Liver (tissue), 9 donors: ENCODE measurements around the gene F12. TPM values are rescaled to one million over a fixed set of nuclear protein-coding genes. Genes with fewer than 3 reads are reported as not detected.

Experiments
- DNase-seq: peaks from one replicate; pipeline ENCODE4 v3.0.0-alpha.2; 2017; ENCODE audit warnings: low spot score
- H3K27ac ChIP-seq, 2 donors: one replicate each; pipeline ENCODE4 v1.7.0; 2013; ENCODE audit warnings: inconsistent platforms in 2 of 2, low read length in 2 of 2, control low read depth in 1 of 2, low read depth in 1 of 2, mild to moderate bottlenecking in 1 of 2
- H3K27me3 ChIP-seq, 4 donors: one replicate each; pipeline versions ENCODE4 v1.6.1 to v1.7.0; 2013; ENCODE audit warnings: low read length in 3 of 4, inconsistent platforms in 1 of 4, mild to moderate bottlenecking in 1 of 4, moderate library complexity in 1 of 4; ENCODE audit not compliant: control insufficient read depth in 4 of 4, insufficient read depth in 4 of 4
- H3K36me3 ChIP-seq, 4 donors: one replicate each; pipeline versions ENCODE4 v1.6.1 to v1.7.0; 2013; ENCODE audit warnings: low read length in 3 of 4, mild to moderate bottlenecking in 3 of 4, low read depth in 1 of 4, moderate library complexity in 1 of 4; ENCODE audit not compliant: control insufficient read depth in 4 of 4, insufficient read depth in 3 of 4
- H3K4me1 ChIP-seq, 4 donors: one replicate each; pipeline versions ENCODE4 v1.6.1 to v1.7.0; 2013; ENCODE audit warnings: low read length in 3 of 4, mild to moderate bottlenecking in 3 of 4, moderate library complexity in 1 of 4; ENCODE audit not compliant: control insufficient read depth in 4 of 4, insufficient read depth in 4 of 4
- H3K4me3 ChIP-seq, 3 donors: one replicate each; pipeline versions ENCODE4 v1.6.1 to v1.7.0; 2013; ENCODE audit warnings: low read length in 3 of 3, control low read depth in 1 of 3, low read depth in 1 of 3, mild to moderate bottlenecking in 1 of 3
- H3K9ac ChIP-seq, 2 donors: one replicate each; pipeline ENCODE4 v1.7.0; 2013; ENCODE audit warnings: low read length in 2 of 2, mild to moderate bottlenecking in 2 of 2, moderate library complexity in 2 of 2, control low read depth in 1 of 2, low read depth in 1 of 2
- H3K9me3 ChIP-seq, 4 donors: one replicate each; pipeline versions ENCODE4 v1.6.1 to v1.7.0; 2013; ENCODE audit warnings: low read length in 3 of 4; ENCODE audit not compliant: control insufficient read depth in 4 of 4
- ATF3 ChIP-seq: IDR thresholded peaks from 2 replicates; pipeline ENCODE4 v1.6.1; 2016; ENCODE audit warnings: antibody characterized with exemption
- CTCF ChIP-seq: fragments of 150-350 bp; IDR thresholded peaks from 2 replicates; pipeline ENCODE4 v1.5.1; 2017; ENCODE audit warnings: improper control_type of control experiment, low read depth, low read length; ENCODE audit not compliant: missing input control
- EGR1 ChIP-seq, 2 donors: IDR thresholded peaks; 2 replicates each; pipeline ENCODE4 v1.6.1; 2016 to 2018; ENCODE audit warnings: antibody characterized with exemption in 2 of 2, low read depth in 2 of 2
- FOXA1 ChIP-seq: IDR thresholded peaks from 2 replicates; pipeline ENCODE4 v1.6.1; 2016; ENCODE audit warnings: antibody characterized with exemption
- FOXA2 ChIP-seq: IDR thresholded peaks from 2 replicates; pipeline ENCODE4 v1.6.1; 2016; ENCODE audit warnings: antibody characterized with exemption
- GABPA ChIP-seq, 2 donors: IDR thresholded peaks in 1 of 2; conservative IDR thresholded peaks in 1 of 2; 2 replicates each; pipeline ENCODE4 v1.6.1; 2016; ENCODE audit warnings: antibody characterized with exemption in 2 of 2, mild to moderate bottlenecking in 1 of 2, moderate library complexity in 1 of 2
- HNF4A ChIP-seq, 2 donors: conservative IDR thresholded peaks; 2 replicates each; pipeline ENCODE4 v1.6.1; 2016; ENCODE audit warnings: antibody characterized with exemption in 2 of 2, mild to moderate bottlenecking in 2 of 2
- JUND ChIP-seq, 2 donors: IDR thresholded peaks; 2 replicates each; pipeline ENCODE4 v1.6.1; 2016; ENCODE audit warnings: antibody characterized with exemption in 2 of 2
- MAX ChIP-seq: IDR thresholded peaks from 2 replicates; pipeline ENCODE4 v1.6.1; 2016; ENCODE audit warnings: antibody characterized with exemption
- NR2F2 ChIP-seq: IDR thresholded peaks from 2 replicates; pipeline ENCODE4 v1.6.1; 2016; ENCODE audit warnings: antibody characterized with exemption
- RAD21 ChIP-seq, 2 donors: IDR thresholded peaks; 2 replicates each; pipeline ENCODE4 v1.6.1; 2016; ENCODE audit warnings: antibody characterized with exemption in 2 of 2, mild to moderate bottlenecking in 2 of 2
- RXRA ChIP-seq, 2 donors: IDR thresholded peaks; 2 replicates each; pipeline ENCODE4 v1.6.1; 2017 to 2018; ENCODE audit warnings: antibody characterized with exemption in 2 of 2, mild to moderate bottlenecking in 1 of 2
- SP1 ChIP-seq: IDR thresholded peaks from 2 replicates; pipeline ENCODE4 v1.6.1; 2018; ENCODE audit warnings: antibody characterized with exemption, mild to moderate bottlenecking
- TAF1 ChIP-seq: conservative IDR thresholded peaks from 2 replicates; pipeline ENCODE4 v1.6.1; 2016; ENCODE audit warnings: antibody characterized with exemption, mild to moderate bottlenecking
- YY1 ChIP-seq: IDR thresholded peaks from 2 replicates; pipeline ENCODE4 v1.6.1; 2016; ENCODE audit warnings: antibody characterized with exemption, mild to moderate bottlenecking
- WGBS: extraction: QIAGEN DNeasy Blood & Tissue Kit; methylation state at CpG from one replicate; pipeline ENCODE4 v1.1.7; 2013; 5-methylcytosine and 5-hydroxymethylcytosine counted together
- polyA plus RNA-seq, 2 donors: library from polyadenylated mRNA; stranded (reverse) in 1 of 2; unstranded in 1 of 2; fragments of 200-250 nt in 1 of 2; fragments of >200 nt in 1 of 2; fragmentation: Nextera tagmentation in 1 of 2; extraction: Ambion mirVana in 1 of 2; gene quantifications; one replicate each; pipeline versions ENCODE4 v1.2.1 to v1.2.3, GENCODE V29; 2013 to 2015
- total RNA-seq, 2 donors: library from RNA; depleted of rRNA; stranded (reverse); fragments of >200 nt; gene quantifications; one replicate each; pipeline ENCODE4 v1.2.3, GENCODE V29; 2014
- TF ChIP-seq, protein P1 (sequence below): IDR thresholded peaks from 2 replicates; pipeline ENCODE4 v1.6.1; 2016; ENCODE audit warnings: antibody characterized with exemption, mild to moderate bottlenecking
- TF ChIP-seq, protein P2 (sequence below): IDR thresholded peaks from 2 replicates; pipeline ENCODE4 v1.6.1; 2016; ENCODE audit warnings: antibody characterized with exemption
- donor health status: healthy.
- donor health status: healthy.
- donor health status: healthy.
- donor health status: healthy.
- donor health status: healthy.

F12 gene
- total and polyA plus RNA-seq, 4 donors, result 27.7 to 328 (median 275) TPM

DNA sequence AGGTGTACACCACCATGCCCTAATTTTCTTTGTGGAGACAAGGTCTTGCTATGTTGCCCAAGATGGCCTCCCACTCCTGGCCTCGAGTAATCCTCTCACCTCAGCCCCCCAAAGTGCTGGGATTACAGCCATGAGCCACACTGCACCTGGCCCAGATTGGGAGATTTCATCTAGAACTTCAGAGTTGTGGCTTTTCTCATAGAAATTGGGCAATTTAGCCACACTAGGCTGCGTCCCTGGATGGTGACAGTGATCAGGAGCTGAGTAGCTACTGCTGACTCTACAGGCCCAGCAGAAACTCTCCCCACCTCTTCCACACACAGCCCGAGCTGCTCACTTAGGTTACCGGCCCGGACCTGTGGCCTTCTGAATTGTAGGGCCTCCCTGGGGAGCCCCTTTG lies 16.6 kb downstream of the F12 start:
- Histone ChIP-seq H3K9ac (no peak overlapping the region), H3K4me1 (no peaks in the 10 kb centered on the region), H3K27me3 (no peaks in the 10 kb centered on the region), H3K36me3 (no peaks in the 10 kb centered on the region), H3K9me3 (no peaks in the 10 kb centered on the region), H3K27ac (no peak overlapping the region), H3K4me3 (no peak overlapping the region)
- no peak for DNase-seq
- no peak for TF ChIP-seq ATF3
- no peak for TF ChIP-seq EGR1 (IDR thresholded peaks at IDR 0.05; ENCODE audit: low read depth in 2 of 2)
- TF ChIP-seq, protein P1, sequence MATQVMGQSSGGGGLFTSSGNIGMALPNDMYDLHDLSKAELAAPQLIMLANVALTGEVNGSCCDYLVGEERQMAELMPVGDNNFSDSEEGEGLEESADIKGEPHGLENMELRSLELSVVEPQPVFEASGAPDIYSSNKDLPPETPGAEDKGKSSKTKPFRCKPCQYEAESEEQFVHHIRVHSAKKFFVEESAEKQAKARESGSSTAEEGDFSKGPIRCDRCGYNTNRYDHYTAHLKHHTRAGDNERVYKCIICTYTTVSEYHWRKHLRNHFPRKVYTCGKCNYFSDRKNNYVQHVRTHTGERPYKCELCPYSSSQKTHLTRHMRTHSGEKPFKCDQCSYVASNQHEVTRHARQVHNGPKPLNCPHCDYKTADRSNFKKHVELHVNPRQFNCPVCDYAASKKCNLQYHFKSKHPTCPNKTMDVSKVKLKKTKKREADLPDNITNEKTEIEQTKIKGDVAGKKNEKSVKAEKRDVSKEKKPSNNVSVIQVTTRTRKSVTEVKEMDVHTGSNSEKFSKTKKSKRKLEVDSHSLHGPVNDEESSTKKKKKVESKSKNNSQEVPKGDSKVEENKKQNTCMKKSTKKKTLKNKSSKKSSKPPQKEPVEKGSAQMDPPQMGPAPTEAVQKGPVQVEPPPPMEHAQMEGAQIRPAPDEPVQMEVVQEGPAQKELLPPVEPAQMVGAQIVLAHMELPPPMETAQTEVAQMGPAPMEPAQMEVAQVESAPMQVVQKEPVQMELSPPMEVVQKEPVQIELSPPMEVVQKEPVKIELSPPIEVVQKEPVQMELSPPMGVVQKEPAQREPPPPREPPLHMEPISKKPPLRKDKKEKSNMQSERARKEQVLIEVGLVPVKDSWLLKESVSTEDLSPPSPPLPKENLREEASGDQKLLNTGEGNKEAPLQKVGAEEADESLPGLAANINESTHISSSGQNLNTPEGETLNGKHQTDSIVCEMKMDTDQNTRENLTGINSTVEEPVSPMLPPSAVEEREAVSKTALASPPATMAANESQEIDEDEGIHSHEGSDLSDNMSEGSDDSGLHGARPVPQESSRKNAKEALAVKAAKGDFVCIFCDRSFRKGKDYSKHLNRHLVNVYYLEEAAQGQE, result no peak
- no peak for TF ChIP-seq JUND (IDR thresholded peaks at IDR 0.05)
- no peak for TF ChIP-seq FOXA1
- TF ChIP-seq NR2F2, result no peak
- no peak for TF ChIP-seq TAF1
- WGBS, result 85% methylated on average over 5 of the region's 5 CpGs

DNA sequence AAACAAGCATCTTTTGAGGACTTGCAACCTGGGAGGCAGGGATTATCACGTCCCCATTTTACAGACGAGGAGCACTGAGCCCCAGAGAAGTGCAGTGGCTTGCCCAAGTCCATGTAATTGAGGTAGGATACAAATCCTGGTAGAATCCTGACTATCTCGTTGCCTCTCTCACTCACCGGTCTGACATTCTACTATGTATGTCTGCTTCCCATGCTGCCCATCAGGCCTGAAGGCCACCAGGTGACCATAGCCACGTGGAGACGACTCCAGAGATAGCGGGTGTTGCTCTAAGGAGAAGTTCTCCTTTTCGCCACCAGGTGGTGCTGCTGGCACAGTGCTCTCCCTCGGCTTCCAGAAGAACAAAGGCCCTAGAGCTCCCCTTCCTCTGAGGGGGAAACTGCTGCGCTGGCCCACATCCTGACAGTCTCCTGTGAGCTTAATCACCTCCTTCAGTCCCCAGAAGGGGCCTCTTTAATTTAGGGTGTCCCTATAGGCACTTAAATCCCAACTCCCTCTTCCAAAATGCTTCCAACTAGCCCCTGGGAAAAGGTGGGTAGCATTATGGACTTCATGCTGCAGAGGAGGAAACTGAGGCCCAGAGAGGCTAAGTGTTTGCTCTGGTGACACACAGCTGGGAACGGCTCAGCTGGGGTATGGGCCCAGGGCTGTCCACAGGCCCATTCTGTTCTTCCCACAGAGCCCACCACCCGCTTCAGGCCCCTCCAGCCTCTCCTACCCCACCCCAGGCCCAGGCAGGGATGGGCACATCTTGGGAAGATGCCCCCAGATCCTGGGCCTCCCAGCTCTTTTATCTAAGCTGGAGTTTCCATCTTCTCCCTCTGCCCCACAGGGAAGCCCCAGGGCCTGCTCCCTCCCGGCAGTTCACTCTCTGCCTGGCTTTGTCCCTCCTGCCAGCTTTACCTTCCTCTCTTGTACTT lies 18.7 kb downstream of the F12 start:
- peak; percentile 88 for DNase-seq
- H3K9ac ChIP-seq, result no peak overlapping the region
- H3K4me3 ChIP-seq, result no peak overlapping the region
- no peak overlapping the region for H3K27ac ChIP-seq
- no peaks in the 10 kb centered on the region for H3K27me3 ChIP-seq
- no peak for TF ChIP-seq YY1
- no peak for TF ChIP-seq HNF4A (conservative IDR thresholded peaks at IDR 0.05)
- peak; percentile 97 for TF ChIP-seq CTCF
- peak; percentile 96 to 99 for TF ChIP-seq RAD21 (IDR thresholded peaks at IDR 0.05)
- no peak for TF ChIP-seq SP1
- TF ChIP-seq EGR1 (IDR thresholded peaks at IDR 0.05; ENCODE audit: low read depth in 2 of 2), result no peak
- TF ChIP-seq, protein P1, result no peak
- TF ChIP-seq FOXA2, result no peak
- TF ChIP-seq, protein P2, sequence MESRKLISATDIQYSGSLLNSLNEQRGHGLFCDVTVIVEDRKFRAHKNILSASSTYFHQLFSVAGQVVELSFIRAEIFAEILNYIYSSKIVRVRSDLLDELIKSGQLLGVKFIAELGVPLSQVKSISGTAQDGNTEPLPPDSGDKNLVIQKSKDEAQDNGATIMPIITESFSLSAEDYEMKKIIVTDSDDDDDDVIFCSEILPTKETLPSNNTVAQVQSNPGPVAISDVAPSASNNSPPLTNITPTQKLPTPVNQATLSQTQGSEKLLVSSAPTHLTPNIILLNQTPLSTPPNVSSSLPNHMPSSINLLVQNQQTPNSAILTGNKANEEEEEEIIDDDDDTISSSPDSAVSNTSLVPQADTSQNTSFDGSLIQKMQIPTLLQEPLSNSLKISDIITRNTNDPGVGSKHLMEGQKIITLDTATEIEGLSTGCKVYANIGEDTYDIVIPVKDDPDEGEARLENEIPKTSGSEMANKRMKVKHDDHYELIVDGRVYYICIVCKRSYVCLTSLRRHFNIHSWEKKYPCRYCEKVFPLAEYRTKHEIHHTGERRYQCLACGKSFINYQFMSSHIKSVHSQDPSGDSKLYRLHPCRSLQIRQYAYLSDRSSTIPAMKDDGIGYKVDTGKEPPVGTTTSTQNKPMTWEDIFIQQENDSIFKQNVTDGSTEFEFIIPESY, result no peak
- no peak for TF ChIP-seq FOXA1
- no peak for TF ChIP-seq GABPA (IDR thresholded peaks at IDR 0.05 in 1 of 2, conservative IDR thresholded peaks at IDR 0.05 in 1 of 2)
- TF ChIP-seq MAX, result no peak
- no peak for TF ChIP-seq RXRA (IDR thresholded peaks at IDR 0.05)
- no peaks in the 10 kb centered on the region for H3K9me3 ChIP-seq
- no peaks in the 10 kb centered on the region for H3K4me1 ChIP-seq
- H3K36me3 ChIP-seq, result no peaks in the 10 kb centered on the region
- WGBS, result 28% methylated on average over 13 of the region's 13 CpGs
